Hepatocyte (in vitro differentiated cells): ENCODE results near the gene MYO1H.

Source experiments
- EZH2 ChIP-seq: fragments of 200-600 bp; sonication (generic); IDR thresholded peaks from 2 replicates; pipeline ENCODE4 v1.6.1; 2016; ENCODE audit warnings: antibody characterized with exemption, mild to moderate bottlenecking, borderline replicate concordance
- TF ChIP-seq, protein P1 (sequence below): fragments of 200-600 bp; sonication (generic); IDR thresholded peaks from 2 replicates; pipeline ENCODE4 v1.5.1; 2016; ENCODE audit warnings: antibody characterized with exemption, mild to moderate bottlenecking; ENCODE audit not compliant: poor library complexity

DNA sequence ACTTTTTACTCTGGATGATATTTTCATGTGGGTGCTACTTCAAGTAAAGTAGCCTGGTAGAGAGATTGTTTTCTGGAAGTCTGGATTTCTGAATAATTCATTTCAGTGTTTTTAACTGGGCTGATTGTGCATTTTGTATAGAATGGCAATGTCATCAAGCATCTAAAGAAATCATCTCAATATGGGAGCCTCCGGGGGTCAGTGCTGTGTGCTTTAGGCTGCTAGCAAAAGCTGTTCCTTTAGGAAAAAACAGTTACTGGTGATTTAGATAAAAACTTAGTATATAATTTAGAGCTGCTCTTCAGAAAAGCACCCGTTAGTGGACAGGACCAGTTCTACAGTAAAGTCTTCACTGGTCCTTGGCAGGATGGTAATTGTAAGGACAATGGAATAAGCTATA lies 134.8 kb downstream of the MYO1H start:
- TF ChIP-seq, protein P1, sequence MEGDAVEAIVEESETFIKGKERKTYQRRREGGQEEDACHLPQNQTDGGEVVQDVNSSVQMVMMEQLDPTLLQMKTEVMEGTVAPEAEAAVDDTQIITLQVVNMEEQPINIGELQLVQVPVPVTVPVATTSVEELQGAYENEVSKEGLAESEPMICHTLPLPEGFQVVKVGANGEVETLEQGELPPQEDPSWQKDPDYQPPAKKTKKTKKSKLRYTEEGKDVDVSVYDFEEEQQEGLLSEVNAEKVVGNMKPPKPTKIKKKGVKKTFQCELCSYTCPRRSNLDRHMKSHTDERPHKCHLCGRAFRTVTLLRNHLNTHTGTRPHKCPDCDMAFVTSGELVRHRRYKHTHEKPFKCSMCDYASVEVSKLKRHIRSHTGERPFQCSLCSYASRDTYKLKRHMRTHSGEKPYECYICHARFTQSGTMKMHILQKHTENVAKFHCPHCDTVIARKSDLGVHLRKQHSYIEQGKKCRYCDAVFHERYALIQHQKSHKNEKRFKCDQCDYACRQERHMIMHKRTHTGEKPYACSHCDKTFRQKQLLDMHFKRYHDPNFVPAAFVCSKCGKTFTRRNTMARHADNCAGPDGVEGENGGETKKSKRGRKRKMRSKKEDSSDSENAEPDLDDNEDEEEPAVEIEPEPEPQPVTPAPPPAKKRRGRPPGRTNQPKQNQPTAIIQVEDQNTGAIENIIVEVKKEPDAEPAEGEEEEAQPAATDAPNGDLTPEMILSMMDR, result no peak
- no peak for TF ChIP-seq EZH2
